Upper lobe of left lung (tissue), 4 donors: ENCODE measurements around the gene PRKN.

ENCODE experiments used
- EP300 ChIP-seq, 4 donors: sonication (generic); formaldehyde crosslinking; IDR thresholded peaks; one replicate each; pipeline ENCODE4 v1.5.1; 2017; ENCODE audit warnings: antibody characterized with exemption in 4 of 4, control low read depth in 2 of 4
- POLR2A ChIP-seq, 4 donors: fragments of 450-650 bp; IDR thresholded peaks; one replicate each; pipeline ENCODE4 v1.5.1; 2016 to 2017; ENCODE audit warnings: antibody characterized with exemption in 4 of 4, mild to moderate bottlenecking in 2 of 4
- TF ChIP-seq, protein P1 (sequence below), 6 experiments: fragments of 450-650 bp in 4 of 6; fragments of 200-600 bp in 2 of 6; sonication (generic) in 2 of 6; IDR thresholded peaks; one replicate each; pipeline ENCODE4 v1.5.1; 2016 to 2019; ENCODE audit warnings: antibody characterized with exemption in 6 of 6

DNA sequence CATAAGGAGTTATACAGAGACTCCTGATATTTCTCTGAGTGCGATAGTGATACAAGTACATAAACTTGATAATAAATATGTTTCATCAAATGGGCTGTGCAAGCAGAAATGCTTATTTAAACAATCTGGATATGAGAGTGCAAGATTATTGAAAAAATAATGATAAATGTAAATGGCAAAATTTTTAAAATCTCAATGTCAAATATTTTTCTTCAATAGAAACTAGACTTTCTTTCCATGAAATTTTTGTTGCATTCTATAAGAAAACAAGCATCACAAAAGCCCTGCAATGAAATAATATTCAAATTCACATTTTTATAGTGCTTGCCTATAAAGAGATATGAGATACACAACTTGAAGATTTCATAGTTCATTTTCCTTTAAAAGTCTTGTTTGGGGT, 2.9 kb upstream of the PRKN start:
- TF ChIP-seq, protein P1, sequence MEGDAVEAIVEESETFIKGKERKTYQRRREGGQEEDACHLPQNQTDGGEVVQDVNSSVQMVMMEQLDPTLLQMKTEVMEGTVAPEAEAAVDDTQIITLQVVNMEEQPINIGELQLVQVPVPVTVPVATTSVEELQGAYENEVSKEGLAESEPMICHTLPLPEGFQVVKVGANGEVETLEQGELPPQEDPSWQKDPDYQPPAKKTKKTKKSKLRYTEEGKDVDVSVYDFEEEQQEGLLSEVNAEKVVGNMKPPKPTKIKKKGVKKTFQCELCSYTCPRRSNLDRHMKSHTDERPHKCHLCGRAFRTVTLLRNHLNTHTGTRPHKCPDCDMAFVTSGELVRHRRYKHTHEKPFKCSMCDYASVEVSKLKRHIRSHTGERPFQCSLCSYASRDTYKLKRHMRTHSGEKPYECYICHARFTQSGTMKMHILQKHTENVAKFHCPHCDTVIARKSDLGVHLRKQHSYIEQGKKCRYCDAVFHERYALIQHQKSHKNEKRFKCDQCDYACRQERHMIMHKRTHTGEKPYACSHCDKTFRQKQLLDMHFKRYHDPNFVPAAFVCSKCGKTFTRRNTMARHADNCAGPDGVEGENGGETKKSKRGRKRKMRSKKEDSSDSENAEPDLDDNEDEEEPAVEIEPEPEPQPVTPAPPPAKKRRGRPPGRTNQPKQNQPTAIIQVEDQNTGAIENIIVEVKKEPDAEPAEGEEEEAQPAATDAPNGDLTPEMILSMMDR (IDR thresholded peaks at IDR 0.05): no peak
- TF ChIP-seq POLR2A (IDR thresholded peaks at IDR 0.05) (no peak), EP300 (IDR thresholded peaks at IDR 0.05) (no peak)
